GM23248 (cell line): Measurements from ENCODE around the gene CACNA1D.

Experiments used
- EZH2 ChIP-seq: fragments of 200-600 bp; sonication (generic); IDR thresholded peaks from 2 replicates; pipeline ENCODE4 v1.6.1; 2018; ENCODE audit warnings: antibody characterized with exemption, mild to moderate bottlenecking; ENCODE audit not compliant: insufficient read depth, poor library complexity, severe bottlenecking
- EZH2phosphoT487 ChIP-seq: fragments of 200-600 bp; sonication (generic); IDR thresholded peaks from 2 replicates; pipeline ENCODE4 v1.6.1; 2018; ENCODE audit warnings: antibody characterized with exemption, moderate library complexity, mild to moderate bottlenecking, low read depth; ENCODE audit not compliant: insufficient read depth

DNA sequence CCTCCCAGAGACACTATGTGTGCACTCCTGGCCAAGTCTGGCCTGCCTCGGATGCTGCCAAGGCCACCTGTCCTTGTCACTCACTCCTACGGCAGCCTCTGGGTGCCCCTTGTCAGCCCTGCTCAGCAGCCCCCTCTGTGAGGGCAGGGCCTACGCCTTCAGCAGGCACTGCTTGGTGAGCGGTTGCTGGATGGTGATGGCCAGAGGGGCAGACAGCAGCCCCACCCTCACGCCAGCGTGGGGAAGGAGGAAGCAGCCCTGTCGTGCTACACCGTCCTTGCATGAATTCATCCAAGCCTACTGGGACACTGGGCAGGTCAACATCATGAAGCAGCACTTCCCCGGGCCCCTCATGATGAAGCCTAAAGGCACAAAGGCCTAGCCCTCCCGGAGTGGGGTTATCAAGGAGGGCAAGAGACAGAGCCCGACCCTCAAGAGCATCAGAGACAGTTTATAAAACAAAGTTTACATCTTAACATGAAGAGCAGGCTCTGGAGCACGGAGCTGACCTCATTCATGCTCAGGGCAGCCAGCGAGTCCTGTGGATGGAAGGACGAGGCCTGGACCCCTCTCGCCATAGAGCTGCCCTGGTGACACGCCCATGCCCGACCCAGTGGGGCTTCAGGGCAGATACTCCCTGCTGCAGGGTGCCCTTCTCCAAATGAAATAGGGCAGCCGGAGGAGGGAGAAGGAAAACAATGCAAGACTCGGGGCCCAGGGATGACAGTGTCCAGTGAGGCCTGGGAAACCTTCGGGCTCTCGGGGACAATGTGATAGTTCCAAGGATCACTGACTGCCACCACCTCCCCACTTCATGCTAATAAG is 326.6 kb downstream of the CACNA1D start:
- TF ChIP-seq EZH2phosphoT487 (no peak), EZH2 (no peak)
